GM23248 (cell line): ENCODE measurements around the gene FGF14. TPM values are rescaled to one million over a fixed set of nuclear protein-coding genes. Genes with fewer than 3 reads are reported as not detected.
A peak's percentile ranks its signal among the peaks of the same experiment; 100 is the strongest.

Source experiments
- DNase-seq: peaks from one replicate; pipeline ENCODE4 v3.0.0-alpha.2; 2015
- H2AFZ ChIP-seq: fragments of 200-600 bp; sonication (generic); 2 replicates; pipeline ENCODE4 v1.6.1; 2016; ENCODE audit warnings: antibody characterized with exemption
- H3F3A ChIP-seq: fragments of 200-600 bp; sonication (generic); 2 replicates; pipeline ENCODE4 v1.6.1; 2016; ENCODE audit warnings: mild to moderate bottlenecking, antibody characterized with exemption, mixed run types; ENCODE audit not compliant: insufficient read depth
- H3K27ac ChIP-seq: fragments of 200-600 bp; sonication (generic); 2 replicates; pipeline ENCODE4 v1.5.1; 2016; ENCODE audit warnings: mild to moderate bottlenecking
- H3K27me3 ChIP-seq: fragments of 200-600 bp; sonication (generic); replicated peaks from 2 replicates; pipeline ENCODE4 v1.6.1; 2016; ENCODE audit warnings: mild to moderate bottlenecking; ENCODE audit not compliant: insufficient read depth
- H3K36me3 ChIP-seq: fragments of 200-600 bp; sonication (generic); 2 replicates; pipeline ENCODE4 v1.6.1; 2016; ENCODE audit warnings: low read depth, mild to moderate bottlenecking
- H3K4me1 ChIP-seq: fragments of 200-600 bp; sonication (generic); 2 replicates; pipeline ENCODE4 v1.6.1; 2016; ENCODE audit warnings: mild to moderate bottlenecking; ENCODE audit not compliant: insufficient read depth
- H3K4me2 ChIP-seq: fragments of 200-600 bp; sonication (generic); one replicate; pipeline ENCODE4 v1.6.1; 2016; ENCODE audit warnings: mild to moderate bottlenecking; ENCODE audit not compliant: unreplicated experiment
- H3K4me3 ChIP-seq: fragments of 200-600 bp; sonication (generic); 2 replicates; pipeline ENCODE4 v1.5.1; 2016; ENCODE audit warnings: mild to moderate bottlenecking
- H3K79me2 ChIP-seq: fragments of 200-600 bp; sonication (generic); 2 replicates; pipeline ENCODE4 v1.6.1; 2016; ENCODE audit warnings: mild to moderate bottlenecking; ENCODE audit not compliant: insufficient read depth
- H3K9ac ChIP-seq: fragments of 200-600 bp; sonication (generic); 2 replicates; pipeline ENCODE4 v1.6.1; 2016; ENCODE audit warnings: mild to moderate bottlenecking
- H3K9me2 ChIP-seq: fragments of 200-600 bp; sonication (generic); 2 replicates; pipeline ENCODE4 v1.6.1; 2016; ENCODE audit warnings: mixed run types, mild to moderate bottlenecking, moderate library complexity; ENCODE audit not compliant: insufficient read depth
- H3K9me3 ChIP-seq: fragments of 200-600 bp; sonication (generic); one replicate; pipeline ENCODE4 v1.6.1; 2017; ENCODE audit warnings: low read depth
- H4K20me1 ChIP-seq: fragments of 200-600 bp; sonication (generic); 2 replicates; pipeline ENCODE4 v1.6.0; 2016; ENCODE audit not compliant: insufficient read depth
- EZH2 ChIP-seq: fragments of 200-600 bp; sonication (generic); IDR thresholded peaks from 2 replicates; pipeline ENCODE4 v1.6.1; 2018; ENCODE audit warnings: antibody characterized with exemption, mild to moderate bottlenecking; ENCODE audit not compliant: insufficient read depth, poor library complexity, severe bottlenecking
- EZH2phosphoT487 ChIP-seq: fragments of 200-600 bp; sonication (generic); IDR thresholded peaks from 2 replicates; pipeline ENCODE4 v1.6.1; 2018; ENCODE audit warnings: antibody characterized with exemption, moderate library complexity, mild to moderate bottlenecking, low read depth; ENCODE audit not compliant: insufficient read depth
- WGBS, 2 experiments: methylation state at CpG; one replicate each; pipeline ENCODE4 v1.1.6; 2015 to 2017; ENCODE audit warnings: low lambda C conversion rate in 2 of 2, low coverage in 1 of 2; ENCODE audit errors: missing lambda C conversion rate in 2 of 2; 5-methylcytosine and 5-hydroxymethylcytosine counted together
- in situ Hi-C: fragments of 300-500 bp; cut with MboI; formaldehyde crosslinking; loops from 2 replicates; pipeline ENCODE4 v1.15.0; 2020
- polyA plus RNA-seq: library from polyadenylated mRNA; unstranded; fragments of >200 nt; fragmentation: Nextera tagmentation; extraction: Ambion mirVana; gene quantifications from 2 replicates; pipeline ENCODE4 v1.2.1, GENCODE V29; 2016
- total RNA-seq: library from RNA; depleted of rRNA; stranded (reverse); fragments of >200 nt; shearing (Covaris generic); gene quantifications from 2 replicates; pipeline ENCODE4 v1.2.3, GENCODE V29; 2014

Gene FGF14
- total and polyA plus RNA-seq, 2 experiments from 2014 or later = 1.9 TPM; not detected in 1

DNA sequence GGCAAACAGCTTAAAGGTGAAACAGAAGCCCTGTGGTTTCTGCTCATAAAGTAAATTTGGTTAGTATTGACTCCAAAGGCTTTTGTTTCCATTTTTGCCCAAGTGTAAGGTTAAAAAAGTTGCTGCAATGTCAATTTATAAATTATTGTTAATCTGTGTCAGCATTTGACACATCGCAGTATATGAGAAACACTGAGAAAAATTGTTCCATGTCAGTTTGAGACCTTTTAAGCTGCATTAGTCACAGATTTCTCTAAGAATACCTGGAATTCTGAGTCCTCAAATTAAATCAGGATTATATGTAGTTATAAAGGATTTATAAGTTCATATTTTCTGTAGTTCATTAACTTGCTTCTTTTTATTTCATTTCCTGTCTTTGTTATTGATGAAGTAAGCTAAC lies 78.8 kb downstream of the FGF14 start:
- TF ChIP-seq EZH2 = no peak
- no peak for TF ChIP-seq EZH2phosphoT487
- Histone ChIP-seq H3K9ac (no peak overlapping the region), H3K4me3 (no peak overlapping the region), H3K4me1 (no peaks in the 10 kb centered on the region), H3K36me3 (no peaks in the 10 kb centered on the region), H4K20me1 (no peaks in the 10 kb centered on the region), H3K4me2 (no peak overlapping the region), H2AFZ (no peak overlapping the region), H3K79me2 (no peaks in the 10 kb centered on the region), H3K27ac (no peak overlapping the region), H3F3A (no peaks in the 10 kb centered on the region), H3K9me2 (0 out of 2 replicates have a peak, but pooled peaks cover 2% of the 10 kb centered on the region), H3K9me3 (no peaks in the 10 kb centered on the region), H3K27me3 (0 out of 2 replicates have a peak, but pooled peaks cover 9% of the 10 kb centered on the region)
- in situ Hi-C loops = no loop called here
- WGBS, 2 experiments = 32 to 58% methylated on average over 1 of the region's 1 CpG
- no peak for DNase-seq

DNA sequence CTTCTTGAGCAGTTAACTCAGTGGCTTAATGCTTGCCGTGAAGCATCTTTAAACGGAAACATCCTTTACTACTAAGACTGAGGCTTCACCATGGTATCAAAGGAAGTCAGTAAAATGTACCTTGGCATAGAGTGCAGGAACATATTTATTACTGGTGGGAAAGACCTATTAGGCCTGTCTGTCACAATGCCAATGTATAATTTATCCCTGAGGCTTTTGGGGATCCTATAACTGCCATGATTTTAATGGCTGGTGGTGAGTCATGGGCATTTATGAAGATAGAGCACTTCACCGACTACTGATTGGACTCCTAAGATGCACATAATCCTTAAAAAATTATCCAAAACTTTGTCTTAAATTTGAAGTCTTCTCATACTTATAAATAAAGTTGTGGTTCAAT lies 79.6 kb downstream of the FGF14 start:
- H3F3A ChIP-seq = no peaks in the 10 kb centered on the region
- peaks cover 5% of the 10 kb centered on the region for H3K4me1 ChIP-seq
- no peak overlapping the region for H3K9ac ChIP-seq
- H3K27me3 ChIP-seq = 0 out of 2 replicates have a peak, but pooled peaks cover 9% of the 10 kb centered on the region
- no peaks in the 10 kb centered on the region for H3K79me2 ChIP-seq
- no peaks in the 10 kb centered on the region for H3K9me3 ChIP-seq
- in situ Hi-C loops = no loop called here
- no peak overlapping the region for H3K27ac ChIP-seq
- no peaks in the 10 kb centered on the region for H4K20me1 ChIP-seq
- no peak overlapping the region for H3K4me3 ChIP-seq
- 80 to 84% methylated on average over 3 of the region's 3 CpGs for WGBS, 2 experiments
- TF ChIP-seq EZH2 (no peak), EZH2phosphoT487 (no peak)
- no peak for DNase-seq
- H3K36me3 ChIP-seq = no peaks in the 10 kb centered on the region
- H3K4me2 ChIP-seq = no peak overlapping the region
- 0 out of 2 replicates have a peak, but pooled peaks cover 4% of the 10 kb centered on the region for H3K9me2 ChIP-seq
- H2AFZ ChIP-seq = no peak overlapping the region

DNA sequence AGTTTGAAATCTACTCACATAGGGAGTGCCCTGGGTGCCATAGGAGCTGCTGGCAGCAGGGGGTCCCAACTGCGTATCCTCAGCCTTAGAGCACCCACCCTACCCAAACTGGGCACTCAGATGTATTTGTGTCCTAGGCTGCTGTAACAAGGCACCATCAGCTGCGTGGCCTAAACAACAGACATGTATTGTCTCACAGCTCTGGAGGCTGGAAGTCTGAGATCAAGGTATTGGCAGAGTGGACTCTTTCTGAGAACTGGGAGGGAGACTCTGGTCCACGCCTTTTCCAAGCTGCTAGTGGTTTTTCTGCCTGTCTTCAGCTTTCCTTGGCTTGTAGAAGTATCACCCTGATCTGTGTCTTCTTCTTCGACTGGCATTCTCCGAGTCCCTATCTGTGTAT lies 83.6 kb downstream of the FGF14 start:
- Histone ChIP-seq H3F3A (no peaks in the 10 kb centered on the region), H3K79me2 (no peaks in the 10 kb centered on the region), H3K4me3 (no peak overlapping the region), H3K36me3 (no peaks in the 10 kb centered on the region), H4K20me1 (no peaks in the 10 kb centered on the region), H3K9ac (no peak overlapping the region), H3K27me3 (0 out of 2 replicates have a peak, but pooled peaks cover 7% of the 10 kb centered on the region), H3K4me2 (no peak overlapping the region), H3K4me1 (peaks cover 6% of the 10 kb centered on the region), H3K27ac (no peak overlapping the region), H3K9me2 (0 out of 2 replicates have a peak, but pooled peaks cover 4% of the 10 kb centered on the region), H2AFZ (no peak overlapping the region), H3K9me3 (no peaks in the 10 kb centered on the region)
- TF ChIP-seq EZH2 (no peak), EZH2phosphoT487 (no peak)
- 42 to 61% methylated on average over 3 to 5 of the region's 5 CpGs for WGBS, 2 experiments
- DNase-seq = no peak
- in situ Hi-C loops = no loop called here

- DNase-seq = peak; percentile 33
- Histone ChIP-seq H4K20me1 (no peaks in the 10 kb centered on the region), H3K4me3 (no peak overlapping the region), H2AFZ (no peak overlapping the region), H3K27me3 (0 out of 2 replicates have a peak, but pooled peaks cover under 1% of the 10 kb centered on the region), H3K9ac (no peak overlapping the region), H3K27ac (no peak overlapping the region), H3K9me2 (0 out of 2 replicates have a peak, but pooled peaks cover 4% of the 10 kb centered on the region), H3K79me2 (no peaks in the 10 kb centered on the region), H3K4me1 (peaks cover 6% of the 10 kb centered on the region), H3K36me3 (no peaks in the 10 kb centered on the region), H3K4me2 (no peak overlapping the region), H3F3A (no peaks in the 10 kb centered on the region), H3K9me3 (no peaks in the 10 kb centered on the region)
- TF ChIP-seq EZH2 (no peak), EZH2phosphoT487 (no peak)
- in situ Hi-C loops = no loop called here
- 5 to 14% methylated on average over 2 of the region's 2 CpGs for WGBS, 2 experiments
Observed at GRCh38 chr13:102317593-102317992, 84.3 kb downstream of the FGF14 start.
